ENCODE results near the gene SCN1A.

DNA sequence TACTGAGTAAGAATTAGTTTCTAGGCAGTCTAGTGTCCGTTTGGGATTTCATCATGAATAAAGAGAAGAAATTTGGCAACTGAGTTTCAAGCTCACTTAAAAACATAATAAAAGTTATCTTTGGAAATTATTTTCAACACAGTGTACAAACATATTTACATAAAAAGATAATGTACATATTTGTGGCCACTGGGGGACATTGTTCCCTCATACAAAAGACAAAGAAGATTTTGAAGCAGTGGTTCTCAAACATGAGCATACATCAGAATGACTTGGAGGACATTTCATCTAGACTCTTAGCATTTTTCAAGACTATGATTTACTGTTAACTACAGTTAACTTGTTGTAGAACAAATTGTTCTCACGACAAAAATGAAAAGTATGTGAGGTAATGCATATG lies 158.6 kb downstream of the SCN1A start:
- TF ChIP-seq, protein P1, sequence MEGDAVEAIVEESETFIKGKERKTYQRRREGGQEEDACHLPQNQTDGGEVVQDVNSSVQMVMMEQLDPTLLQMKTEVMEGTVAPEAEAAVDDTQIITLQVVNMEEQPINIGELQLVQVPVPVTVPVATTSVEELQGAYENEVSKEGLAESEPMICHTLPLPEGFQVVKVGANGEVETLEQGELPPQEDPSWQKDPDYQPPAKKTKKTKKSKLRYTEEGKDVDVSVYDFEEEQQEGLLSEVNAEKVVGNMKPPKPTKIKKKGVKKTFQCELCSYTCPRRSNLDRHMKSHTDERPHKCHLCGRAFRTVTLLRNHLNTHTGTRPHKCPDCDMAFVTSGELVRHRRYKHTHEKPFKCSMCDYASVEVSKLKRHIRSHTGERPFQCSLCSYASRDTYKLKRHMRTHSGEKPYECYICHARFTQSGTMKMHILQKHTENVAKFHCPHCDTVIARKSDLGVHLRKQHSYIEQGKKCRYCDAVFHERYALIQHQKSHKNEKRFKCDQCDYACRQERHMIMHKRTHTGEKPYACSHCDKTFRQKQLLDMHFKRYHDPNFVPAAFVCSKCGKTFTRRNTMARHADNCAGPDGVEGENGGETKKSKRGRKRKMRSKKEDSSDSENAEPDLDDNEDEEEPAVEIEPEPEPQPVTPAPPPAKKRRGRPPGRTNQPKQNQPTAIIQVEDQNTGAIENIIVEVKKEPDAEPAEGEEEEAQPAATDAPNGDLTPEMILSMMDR (IDR thresholded peaks at IDR 0.05 in 8 of 11, conservative IDR thresholded peaks at IDR 0.05 in 3 of 11), result no peak
- no peak for TF ChIP-seq POLR2A (IDR thresholded peaks at IDR 0.05)

Data from spleen (tissue), 7 donors.